Mesothelial cell of epicardium (in vitro differentiated cells): ENCODE results near the gene KIRREL3. TPM values are rescaled to one million over a fixed set of nuclear protein-coding genes. Genes with fewer than 3 reads are reported as not detected.

Experiments
- DNase-seq, 2 experiments: peaks; one replicate each; pipeline ENCODE4 v3.0.0; 2021; ENCODE audit warnings: low spot score in 2 of 2; ENCODE audit not compliant: unreplicated experiment in 2 of 2
- H3K27ac Mint-ChIP-seq: 2 replicates; pipeline ENCODE4 v1.8.0; 2021; ENCODE audit warnings: mixed read lengths
- H3K27me3 Mint-ChIP-seq: 2 replicates; pipeline ENCODE4 v1.8.0; 2021; ENCODE audit warnings: low read depth, mixed read lengths
- H3K36me3 Mint-ChIP-seq: 2 replicates; pipeline ENCODE4 v1.8.0; 2021; ENCODE audit warnings: mixed read lengths
- H3K4me1 Mint-ChIP-seq: 2 replicates; pipeline ENCODE4 v1.8.0; 2021; ENCODE audit warnings: mixed read lengths
- H3K4me3 Mint-ChIP-seq: 2 replicates; pipeline ENCODE4 v1.8.0; 2021; ENCODE audit warnings: mild to moderate bottlenecking, moderate library complexity, mixed read lengths
- H3K9me3 Mint-ChIP-seq: 2 replicates; pipeline ENCODE4 v1.8.0; 2021; ENCODE audit warnings: mixed read lengths
- total RNA-seq: library from RNA; stranded (reverse); gene quantifications from 3 replicates; pipeline ENCODE4 v1.2.1, GENCODE V29; 2021
- TF ChIP-seq, protein P1 (sequence below): fragments of 200-600 bp; sonication (generic); IDR thresholded peaks from one replicate; pipeline ENCODE4 v1.5.0; 2021; ENCODE audit warnings: antibody characterized with exemption; ENCODE audit not compliant: unreplicated experiment

The KIRREL3 gene
- total RNA-seq, 1 donor from 2014 or later = 0.31 TPM

- H3K27me3 Mint-ChIP-seq = peaks cover 2% of the 10 kb centered on the region
- TF ChIP-seq, protein P1, sequence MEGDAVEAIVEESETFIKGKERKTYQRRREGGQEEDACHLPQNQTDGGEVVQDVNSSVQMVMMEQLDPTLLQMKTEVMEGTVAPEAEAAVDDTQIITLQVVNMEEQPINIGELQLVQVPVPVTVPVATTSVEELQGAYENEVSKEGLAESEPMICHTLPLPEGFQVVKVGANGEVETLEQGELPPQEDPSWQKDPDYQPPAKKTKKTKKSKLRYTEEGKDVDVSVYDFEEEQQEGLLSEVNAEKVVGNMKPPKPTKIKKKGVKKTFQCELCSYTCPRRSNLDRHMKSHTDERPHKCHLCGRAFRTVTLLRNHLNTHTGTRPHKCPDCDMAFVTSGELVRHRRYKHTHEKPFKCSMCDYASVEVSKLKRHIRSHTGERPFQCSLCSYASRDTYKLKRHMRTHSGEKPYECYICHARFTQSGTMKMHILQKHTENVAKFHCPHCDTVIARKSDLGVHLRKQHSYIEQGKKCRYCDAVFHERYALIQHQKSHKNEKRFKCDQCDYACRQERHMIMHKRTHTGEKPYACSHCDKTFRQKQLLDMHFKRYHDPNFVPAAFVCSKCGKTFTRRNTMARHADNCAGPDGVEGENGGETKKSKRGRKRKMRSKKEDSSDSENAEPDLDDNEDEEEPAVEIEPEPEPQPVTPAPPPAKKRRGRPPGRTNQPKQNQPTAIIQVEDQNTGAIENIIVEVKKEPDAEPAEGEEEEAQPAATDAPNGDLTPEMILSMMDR = no peak
These were observed 509.5 kb downstream of the KIRREL3 start for GRCh38 chr11:126491092-126491491.

DNA sequence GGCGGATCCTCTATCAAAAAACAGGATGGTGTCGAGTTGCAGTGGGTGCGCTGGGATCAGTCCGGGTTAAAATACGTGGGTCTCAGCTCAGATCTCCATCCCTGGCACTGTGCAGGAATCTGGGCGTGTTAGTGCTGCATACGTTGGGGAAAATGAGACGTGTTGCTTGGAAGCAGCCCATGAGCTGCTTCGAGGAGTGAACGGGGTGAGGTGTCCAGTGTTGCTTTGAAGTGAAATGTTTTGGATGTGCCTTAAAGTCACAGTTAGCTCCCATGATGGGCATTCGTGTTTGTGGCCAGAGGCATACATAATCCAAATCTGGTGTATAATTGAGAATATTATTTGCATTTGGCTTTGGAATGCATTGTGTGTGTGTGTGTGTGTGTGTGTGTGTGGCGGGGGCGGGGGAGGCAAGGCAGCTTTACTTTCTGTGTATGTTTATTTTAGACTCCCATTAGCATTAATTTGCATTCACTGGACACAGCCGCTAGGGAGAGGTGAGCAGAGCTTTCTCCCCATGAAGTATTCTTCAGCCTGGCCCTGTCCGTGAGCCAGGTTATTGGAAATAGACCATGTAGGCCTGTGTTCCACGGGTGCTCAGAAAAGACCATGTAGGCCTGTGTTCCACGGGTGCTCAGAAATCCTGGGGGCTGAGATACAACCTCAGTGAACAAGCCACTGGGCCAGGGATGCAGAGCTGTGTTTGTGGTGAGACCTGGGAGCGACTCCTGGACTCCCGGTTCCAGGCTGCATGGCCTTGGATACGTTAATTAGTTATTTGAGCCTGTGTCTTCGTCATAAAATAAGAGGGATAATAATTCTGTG is 510.5 kb downstream of the KIRREL3 start:
- H3K4me1 Mint-ChIP-seq = peaks cover 9% of the 10 kb centered on the region
- DNase-seq = no peak
- no peak overlapping the region for H3K27ac Mint-ChIP-seq
- H3K9me3 Mint-ChIP-seq = no peaks in the 10 kb centered on the region
- no peaks in the 10 kb centered on the region for H3K36me3 Mint-ChIP-seq
- peaks cover 2% of the 10 kb centered on the region for H3K27me3 Mint-ChIP-seq
- H3K4me3 Mint-ChIP-seq = no peak overlapping the region
- TF ChIP-seq, protein P1 = no peak

More at GRCh38 chr11:126491092-126491491, 509.5 kb downstream of the KIRREL3 start:
- peaks cover 14% of the 10 kb centered on the region for H3K4me1 Mint-ChIP-seq
- H3K9me3 Mint-ChIP-seq = no peaks in the 10 kb centered on the region
- no peak overlapping the region for H3K27ac Mint-ChIP-seq
- no peak overlapping the region for H3K4me3 Mint-ChIP-seq
- DNase-seq = no peak
- no peaks in the 10 kb centered on the region for H3K36me3 Mint-ChIP-seq

DNA sequence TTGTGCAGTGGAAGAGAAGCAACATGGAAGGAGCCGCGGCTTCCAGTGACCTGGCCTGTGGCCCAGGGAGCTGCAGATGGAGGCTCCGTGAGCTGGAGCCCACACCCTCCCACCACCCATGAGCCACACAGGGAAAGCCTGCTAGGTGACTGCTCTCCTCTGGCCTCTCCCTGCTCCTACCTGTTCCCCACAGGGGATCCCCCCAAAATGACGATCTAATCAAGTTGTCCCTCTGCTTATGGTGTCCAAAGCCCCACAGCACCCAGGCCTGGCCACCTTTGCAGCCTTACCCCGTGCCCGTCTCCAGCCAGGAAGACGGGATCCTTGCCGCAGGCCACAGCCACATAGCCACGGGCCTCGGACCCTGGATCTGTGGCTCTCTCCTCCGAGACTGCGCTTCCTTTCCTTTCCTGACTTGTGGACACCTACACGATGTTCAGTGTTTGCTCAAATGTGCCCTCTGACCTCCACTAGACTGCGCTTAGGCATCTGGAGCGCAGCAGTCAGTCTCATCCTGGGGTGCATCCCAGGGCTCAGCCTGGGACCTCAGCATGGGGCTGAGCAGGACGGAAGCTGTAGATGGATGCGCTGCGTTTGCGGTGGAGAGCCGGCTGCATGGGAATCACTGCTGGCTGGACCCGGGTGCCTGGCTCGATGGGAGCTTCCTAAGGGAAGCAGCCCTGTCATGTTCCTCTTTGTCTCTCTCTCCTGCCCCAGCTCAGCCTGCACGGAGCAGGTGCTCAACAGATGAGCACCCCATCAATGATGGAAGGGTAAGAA is 511.8 kb downstream of the KIRREL3 start:
- Mint-ChIP-seq H3K4me1 (peaks cover 9% of the 10 kb centered on the region), H3K27ac (no peak overlapping the region), H3K27me3 (peaks cover 4% of the 10 kb centered on the region), H3K36me3 (no peaks in the 10 kb centered on the region), H3K9me3 (no peaks in the 10 kb centered on the region), H3K4me3 (no peak overlapping the region)
- no peak for DNase-seq
- TF ChIP-seq, protein P1 = no peak

- H3K4me1 Mint-ChIP-seq = peaks cover 9% of the 10 kb centered on the region
- H3K27me3 Mint-ChIP-seq = peaks cover 3% of the 10 kb centered on the region
- no peak overlapping the region for H3K4me3 Mint-ChIP-seq
- no peaks in the 10 kb centered on the region for H3K9me3 Mint-ChIP-seq
- DNase-seq = no peak
- no peaks in the 10 kb centered on the region for H3K36me3 Mint-ChIP-seq
- TF ChIP-seq, protein P1 = no peak
- H3K27ac Mint-ChIP-seq = no peak overlapping the region
These were observed 512.9 kb downstream of the KIRREL3 start for GRCh38 chr11:126487711-126488110.

- no peak for DNase-seq
- no peak overlapping the region for H3K27ac Mint-ChIP-seq
- TF ChIP-seq, protein P1 = no peak
- peaks cover 2% of the 10 kb centered on the region for H3K27me3 Mint-ChIP-seq
- no peaks in the 10 kb centered on the region for H3K9me3 Mint-ChIP-seq
- H3K4me1 Mint-ChIP-seq = peaks cover 9% of the 10 kb centered on the region
- no peaks in the 10 kb centered on the region for H3K36me3 Mint-ChIP-seq
- no peak overlapping the region for H3K4me3 Mint-ChIP-seq
These were observed 514.5 kb downstream of the KIRREL3 start for GRCh38 chr11:126485986-126486635.
